Stomach (tissue), 4 donors: ENCODE results near the gene GUCY1A2.

ENCODE experiments used
- CTCF ChIP-seq, 7 experiments: fragments of 450-650 bp in 4 of 7; fragments of 200-600 bp in 3 of 7; sonication (generic) in 3 of 7; IDR thresholded peaks; one replicate each; pipeline ENCODE4 v1.5.1; 2016 to 2019; ENCODE audit warnings: antibody characterized with exemption in 7 of 7, control low read depth in 2 of 7, mild to moderate bottlenecking in 1 of 7
- POLR2AphosphoS5 ChIP-seq, 3 donors: sonication (generic); formaldehyde crosslinking; IDR thresholded peaks; one replicate each; pipeline ENCODE4 v1.6.1; 2016; ENCODE audit warnings: antibody characterized with exemption in 3 of 3

DNA sequence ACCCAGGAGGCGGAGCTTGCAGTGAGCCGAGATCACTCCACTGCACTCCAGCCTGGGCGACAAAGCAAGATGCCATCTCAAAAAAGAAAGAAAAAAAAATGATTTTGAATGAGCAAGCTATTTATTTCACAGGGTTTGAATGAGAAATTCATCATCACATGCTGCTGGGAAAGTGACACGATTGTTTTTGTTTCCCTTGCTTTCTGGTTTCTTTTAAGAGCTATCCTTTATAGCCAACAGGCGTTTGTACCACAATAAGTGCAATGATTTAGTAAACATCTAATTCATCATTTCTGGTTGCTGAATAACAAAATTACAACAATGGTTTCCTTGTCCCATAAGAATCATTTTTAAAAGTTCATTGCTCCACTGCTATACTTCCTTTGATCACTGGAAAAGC is 129.9 kb downstream of the GUCY1A2 start:
- no peak for TF ChIP-seq CTCF (IDR thresholded peaks at IDR 0.05)
- no peak for TF ChIP-seq POLR2AphosphoS5 (IDR thresholded peaks at IDR 0.05)
